Kidney (tissue), 14 donors: ENCODE data around the gene PODNL1. TPM values are rescaled to one million over a fixed set of nuclear protein-coding genes. Genes with fewer than 3 reads are reported as not detected.

ENCODE experiments used
- DNase-seq, 5 donors: peaks; one replicate each; pipeline ENCODE4 v3.0.0-alpha.2; 2013 to 2020
- FAIRE-seq: peaks from 2 replicates; lab custom pipeline; 2012; peaks lifted over from hg19 to GRCh38; lab: Jason Lieb, UNC
- H3K27ac ChIP-seq, 2 donors: one replicate each; pipeline ENCODE4 v1.7.0; 2013; ENCODE audit warnings: low read depth in 2 of 2, low read length in 2 of 2, inconsistent platforms in 1 of 2
- H3K27me3 ChIP-seq: one replicate; pipeline ENCODE4 v1.7.1; 2013; ENCODE audit warnings: low read length, inconsistent platforms; ENCODE audit not compliant: control insufficient read depth, insufficient read depth
- H3K36me3 ChIP-seq, 3 donors: one replicate each; pipeline versions ENCODE4 v1.7.0 to v1.7.1; 2013; ENCODE audit warnings: low read length in 3 of 3, control low read depth in 1 of 3, inconsistent platforms in 1 of 3; ENCODE audit not compliant: insufficient read depth in 3 of 3, control insufficient read depth in 2 of 3
- H3K4me1 ChIP-seq, 3 donors: one replicate each; pipeline versions ENCODE4 v1.7.0 to v1.7.1; 2013; ENCODE audit warnings: low read length in 3 of 3, inconsistent platforms in 1 of 3, low read depth in 1 of 3; ENCODE audit not compliant: control insufficient read depth in 2 of 3, insufficient read depth in 2 of 3
- H3K4me3 ChIP-seq, 3 donors: one replicate each; pipeline versions ENCODE4 v1.7.0 to v1.8.1; 2013; ENCODE audit warnings: low read length in 3 of 3, control low read depth in 1 of 3, inconsistent platforms in 1 of 3
- H3K9ac ChIP-seq, 3 donors: one replicate each; pipeline versions ENCODE4 v1.7.0 to v1.7.1; 2013; ENCODE audit warnings: low read length in 3 of 3, control low read depth in 1 of 3, inconsistent platforms in 1 of 3
- H3K9me3 ChIP-seq, 3 donors: one replicate each; pipeline versions ENCODE4 v1.7.0 to v1.7.1; 2013; ENCODE audit warnings: low read length in 3 of 3, control low read depth in 1 of 3, inconsistent platforms in 1 of 3; ENCODE audit not compliant: control insufficient read depth in 2 of 3, insufficient read depth in 1 of 3
- CTCF ChIP-seq: IDR thresholded peaks from 3 replicates; pipeline ENCODE4 v1.5.1; 2012; ENCODE audit warnings: mild to moderate bottlenecking, moderate library complexity, borderline replicate concordance; ENCODE audit not compliant: insufficient read depth; ENCODE audit errors: extremely low read depth
- intact Hi-C: fragments of 100-400 bp; cut with DNase I; formaldehyde crosslinking; loops from one replicate; pipeline ENCODE4 v1.11.1; 2022
- polyA plus RNA-seq: library from polyadenylated mRNA; stranded (reverse); fragments of 350-450 nt; fragmentation: Illumina TruSeq; extraction: RNeasy Lipid Tissue Mini Kit (QIAGEN cat#74804); gene quantifications from one replicate; pipeline ENCODE4 v1.2.3, GENCODE V29; 2014; ENCODE audit warnings: low read depth, low replicate concordance; ENCODE audit not compliant: insufficient read depth
- total RNA-seq: library from RNA; stranded (reverse); fragmentation: NEBNext Ultra II Directional; extraction: Animal tissue kit (Norgen Biotek cat#: 25700); gene quantifications from one replicate; pipeline ENCODE4 v1.2.1, GENCODE V29; 2021
- donor health status: control.
- donor health status: control.
- donor health status: control.
- donor health status: control.
- donor health status: control.
- donor health status: DM: yes; HTN: yes; CAD: no.
- donor health status: Normal renal cell carcinoma (clear cell type).

The PODNL1 gene
- total and polyA plus RNA-seq, 2 donors from 2014 or later, result 3.0 TPM; not detected in 1

DNA sequence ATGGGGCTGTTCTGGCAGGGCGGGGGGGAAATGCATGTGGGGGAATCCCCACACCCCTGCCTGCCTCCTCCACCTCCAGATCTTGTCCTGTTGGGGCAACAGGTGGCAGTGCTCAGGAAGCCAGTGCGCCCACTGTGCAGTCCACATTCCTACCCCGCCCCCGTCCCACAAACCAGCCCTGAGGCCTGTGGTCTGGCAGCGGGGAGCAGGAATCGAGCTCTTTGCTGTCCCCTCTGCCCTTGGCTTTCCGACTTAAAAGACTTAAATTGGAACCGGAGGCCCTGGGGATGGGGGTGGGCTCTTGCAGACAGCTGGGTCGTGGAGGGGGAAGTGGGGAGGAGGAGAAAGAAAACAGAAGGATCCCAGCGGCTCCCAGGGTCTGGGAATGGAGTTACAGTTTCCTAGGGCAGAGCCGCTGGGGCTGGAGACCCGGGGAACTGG is 56.9 kb downstream of the PODNL1 start:
- H3K9me3 ChIP-seq, result no peaks in the 10 kb centered on the region
- intact Hi-C loops, result loop anchor here (10.0 kb wide), 1 partner anchor 174 kb away; no protein-coding TSS in a partner anchor
- H3K27me3 ChIP-seq, result no peaks in the 10 kb centered on the region
- DNase-seq, result peak in 4 of 5 donors; percentile 68 to 85 (median 80)
- H3K4me1 ChIP-seq, result peaks cover 0 to 13% (median 0%) of the 10 kb centered on the region in 3 donors
- no peak overlapping the region for H3K4me3 ChIP-seq
- H3K27ac ChIP-seq, result no peak overlapping the region
- H3K9ac ChIP-seq, result no peak overlapping the region
- FAIRE-seq, result no peak
- no peak for TF ChIP-seq CTCF
- no peaks in the 10 kb centered on the region for H3K36me3 ChIP-seq

Other genes starting within 250 kb of the PODNL1 start
- 46.5 TPM for gene MRI1, start 173.9 kb downstream of the PODNL1 start, total RNA-seq
- gene MRI1, start 173.9 kb downstream of the PODNL1 start, polyA plus RNA-seq, result 18.8 TPM
- 62.7 TPM for gene C19orf53, start 164.0 kb downstream of the PODNL1 start, total RNA-seq
- gene C19orf53, start 164.0 kb downstream of the PODNL1 start, polyA plus RNA-seq, result 264 TPM
- gene ZSWIM4, start 143.0 kb downstream of the PODNL1 start, total RNA-seq, result 13.7 TPM
- gene ZSWIM4, start 143.0 kb downstream of the PODNL1 start, polyA plus RNA-seq, result 1.4 TPM
- 0.35 TPM for gene NANOS3, start 61.3 kb downstream of the PODNL1 start, total RNA-seq
- not detected for gene NANOS3, start 61.3 kb downstream of the PODNL1 start, polyA plus RNA-seq
- 1.8 TPM for gene BRME1, start 32.3 kb downstream of the PODNL1 start, total RNA-seq
- 1.5 TPM for gene BRME1, start 32.3 kb downstream of the PODNL1 start, polyA plus RNA-seq
- gene CC2D1A, start 32.2 kb downstream of the PODNL1 start, total RNA-seq, result 36.9 TPM
- 28.8 TPM for gene CC2D1A, start 32.2 kb downstream of the PODNL1 start, polyA plus RNA-seq
- gene DCAF15, start 14.1 kb upstream of the PODNL1 start, total RNA-seq, result 35.5 TPM
- gene DCAF15, start 14.1 kb upstream of the PODNL1 start, polyA plus RNA-seq, result 21.9 TPM
- gene RFX1, start 67.9 kb upstream of the PODNL1 start, total RNA-seq, result 17.9 TPM
- 5.2 TPM for gene RFX1, start 67.9 kb upstream of the PODNL1 start, polyA plus RNA-seq
- not detected for gene RLN3, start 89.7 kb upstream of the PODNL1 start, total RNA-seq
- gene RLN3, start 89.7 kb upstream of the PODNL1 start, polyA plus RNA-seq, result not detected
- gene IL27RA, start 93.3 kb upstream of the PODNL1 start, total RNA-seq, result 14.1 TPM
- 3.1 TPM for gene IL27RA, start 93.3 kb upstream of the PODNL1 start, polyA plus RNA-seq
- 19.4 TPM for gene PALM3, start 123.7 kb upstream of the PODNL1 start, total RNA-seq
- gene PALM3, start 123.7 kb upstream of the PODNL1 start, polyA plus RNA-seq, result 45.8 TPM
- gene MISP3, start 134.4 kb upstream of the PODNL1 start, total RNA-seq, result 8.7 TPM
- 32.0 TPM for gene MISP3, start 134.4 kb upstream of the PODNL1 start, polyA plus RNA-seq
- gene C19orf67, start 147.4 kb upstream of the PODNL1 start, total RNA-seq, result not detected
- gene C19orf67, start 147.4 kb upstream of the PODNL1 start, polyA plus RNA-seq, result not detected
- gene SAMD1, start 152.3 kb upstream of the PODNL1 start, total RNA-seq, result 28.3 TPM
- gene SAMD1, start 152.3 kb upstream of the PODNL1 start, polyA plus RNA-seq, result 23.3 TPM
- 92.3 TPM for gene PRKACA, start 179.3 kb upstream of the PODNL1 start, total RNA-seq
- gene PRKACA, start 179.3 kb upstream of the PODNL1 start, polyA plus RNA-seq, result 51.4 TPM
- gene ASF1B, start 198.2 kb upstream of the PODNL1 start, total RNA-seq, result 1.8 TPM
- gene ASF1B, start 198.2 kb upstream of the PODNL1 start, polyA plus RNA-seq, result 0.49 TPM